OCI-LY7 (cell line): ENCODE data around the gene ARHGEF18. TPM values are rescaled to one million over a fixed set of nuclear protein-coding genes. Genes with fewer than 3 reads are reported as not detected.

Source experiments
- BruUV-seq: library from RNA; stranded (reverse); fragments of 400-500 nt; replicated peaks from 2 replicates; lab custom pipeline; 2021; lab: Mats Ljungman, UMichigan
- CTCF ChIA-PET: fragments of 300-600 bp; sonication (Branson Sonifier 250); formaldehyde crosslinking; loops from one replicate; lab custom pipeline; 2022; ENCODE audit warnings: antibody characterized with exemption; ENCODE audit not compliant: unreplicated experiment; lab: Charles Lee
- POLR2A ChIA-PET: fragments of 300-600 bp; sonication (Branson Sonifier 250); formaldehyde crosslinking; loops from one replicate; lab custom pipeline; 2022; ENCODE audit warnings: antibody characterized with exemption; lab: Charles Lee
- DNase-seq: peaks from one replicate; pipeline ENCODE4 v3.0.0-alpha.2; 2015; ENCODE audit warnings: low spot score
- H2AFZ ChIP-seq: fragments of 200-600 bp; sonication (generic), shearing (Covaris generic); 2 replicates; pipeline ENCODE4 v1.6.1; 2014; ENCODE audit warnings: mild to moderate bottlenecking, antibody characterized with exemption, low read length, moderate library complexity
- H3K27ac ChIP-seq: fragments of 200-600 bp; sonication (generic); 2 replicates; pipeline ENCODE4 v1.5.1; 2014; ENCODE audit warnings: mixed run types, low read depth, mild to moderate bottlenecking, moderate library complexity, low read length, inconsistent platforms; ENCODE audit not compliant: poor library complexity, severe bottlenecking
- H3K36me3 ChIP-seq: fragments of 200-600 bp; sonication (generic); 2 replicates; pipeline ENCODE4 v1.6.1; 2014; ENCODE audit warnings: mild to moderate bottlenecking, antibody characterized with exemption, low read length, moderate library complexity, mixed read lengths; ENCODE audit not compliant: insufficient read depth
- H3K4me1 ChIP-seq: fragments of 200-600 bp; sonication (generic); 2 replicates; pipeline ENCODE4 v1.5.1; 2014; ENCODE audit warnings: mild to moderate bottlenecking, low read length; ENCODE audit not compliant: insufficient read depth, poor library complexity, severe bottlenecking
- H3K4me2 ChIP-seq: fragments of 200-600 bp; sonication (generic); 2 replicates; pipeline ENCODE4 v1.6.1; 2014; ENCODE audit warnings: mild to moderate bottlenecking, low read length
- H3K4me3 ChIP-seq: fragments of 200-600 bp; sonication (generic); 2 replicates; pipeline ENCODE4 v1.5.1; 2014; ENCODE audit warnings: mild to moderate bottlenecking, low read depth, low read length; ENCODE audit not compliant: poor library complexity, severe bottlenecking
- H3K79me2 ChIP-seq: fragments of 200-600 bp; sonication (generic); 2 replicates; pipeline ENCODE4 v1.6.1; 2016; ENCODE audit warnings: low read depth, mild to moderate bottlenecking, low read length, moderate library complexity, mixed read lengths; ENCODE audit not compliant: insufficient read depth
- H3K9me2 ChIP-seq: fragments of 200-600 bp; sonication (generic); 2 replicates; pipeline ENCODE4 v1.6.1; 2016; ENCODE audit warnings: mild to moderate bottlenecking, low read length, mixed read lengths; ENCODE audit not compliant: insufficient read depth
- H3K9me3 ChIP-seq: fragments of 200-600 bp; sonication (generic); 2 replicates; pipeline ENCODE4 v1.6.1; 2014; ENCODE audit warnings: mild to moderate bottlenecking, mixed run types, low read length, mixed read lengths
- H4K20me1 ChIP-seq: fragments of 200-600 bp; sonication (generic); 2 replicates; pipeline ENCODE4 v1.6.1; 2014; ENCODE audit warnings: mild to moderate bottlenecking, antibody characterized with exemption, low read length, moderate library complexity, mixed read lengths; ENCODE audit not compliant: insufficient read depth
- CTCF ChIP-seq: fragments of 200-600 bp; sonication (generic); conservative IDR thresholded peaks from 2 replicates; pipeline ENCODE4 v1.5.1; 2014; ENCODE audit warnings: mild to moderate bottlenecking, antibody characterized with exemption, low read length, moderate library complexity, mixed read lengths
- EZH2phosphoT487 ChIP-seq: fragments of 200-600 bp; sonication (generic); IDR thresholded peaks from 2 replicates; pipeline ENCODE4 v1.6.1; 2018; ENCODE audit warnings: low read depth, borderline replicate concordance, mild to moderate bottlenecking, mixed run types, antibody characterized with exemption, low read length, moderate library complexity, mixed read lengths
- intact Hi-C: fragments of 100-400 bp; cut with micrococcal nuclease; formaldehyde crosslinking; loops from one replicate; pipeline ENCODE4 v1.10.0; 2022; ENCODE audit not compliant: unreplicated experiment
- total RNA-seq, 2 experiments: library from RNA; depleted of rRNA in 1 of 2; stranded (reverse); fragments of >200 nt in 1 of 2; shearing (Covaris generic) in 1 of 2; gene quantifications; 2 replicates each; pipeline ENCODE4 v1.2.3, GENCODE V29; 2014 to 2022

The ARHGEF18 gene
- total RNA-seq, 2 experiments from 2014 or later: 48.1 to 55.2 TPM

- Histone ChIP-seq H3K4me3 (peak overlapping the region; percentile 85), H3K79me2 (peaks cover 46% of the 10 kb centered on the region), H3K4me2 (peak overlapping the region; percentile 76), H3K36me3 (peaks cover 76% of the 10 kb centered on the region), H4K20me1 (0 out of 2 replicates have a peak, but pooled peaks cover 5% of the 10 kb centered on the region), H3K9me3 (no peaks in the 10 kb centered on the region), H2AFZ (no peak overlapping the region), H3K27ac (no peak overlapping the region), H3K9me2 (no peaks in the 10 kb centered on the region), H3K4me1 (peaks cover 16% of the 10 kb centered on the region)
- POLR2A ChIA-PET: interaction anchor here (0.7 to 0.8 kb wide), 2 partner anchors 10 to 824 kb away, joined by 3 read pairs; no protein-coding TSS in a partner anchor
- BruUV-seq: no TSS peak
- intact Hi-C loops: no loop called here
- peak; percentile 83 for DNase-seq
- TF ChIP-seq CTCF: 0 out of 2 replicates have a peak, but pooled peaks have one; percentile 21
- TF ChIP-seq EZH2phosphoT487: no peak
- CTCF ChIA-PET: no interaction called here
Observed at GRCh38 chr19:7394731-7395359, 46.1 kb downstream of the ARHGEF18 start.

GRCh38 chr19:7395360-7396066 is 46.8 kb downstream of the ARHGEF18 start:
- CTCF ChIA-PET: no interaction called here
- H3K27ac ChIP-seq: no peak overlapping the region
- no TSS peak for BruUV-seq
- H3K4me3 ChIP-seq: peak overlapping the region; percentile 85
- peaks cover 76% of the 10 kb centered on the region for H3K36me3 ChIP-seq
- peak overlapping the region; percentile 76 for H3K4me2 ChIP-seq
- peaks cover 53% of the 10 kb centered on the region for H3K79me2 ChIP-seq
- 0 out of 2 replicates have a peak, but pooled peaks cover 5% of the 10 kb centered on the region for H4K20me1 ChIP-seq
- no peak overlapping the region for H2AFZ ChIP-seq
- intact Hi-C loops: no loop called here
- peaks cover 16% of the 10 kb centered on the region for H3K4me1 ChIP-seq
- POLR2A ChIA-PET: interaction anchor here (0.8 kb wide), 1 partner anchor 825 kb away, joined by 3 read pairs; no protein-coding TSS in a partner anchor
- no peaks in the 10 kb centered on the region for H3K9me2 ChIP-seq
- no peak for DNase-seq
- no peaks in the 10 kb centered on the region for H3K9me3 ChIP-seq
- no peak for TF ChIP-seq CTCF
- TF ChIP-seq EZH2phosphoT487: no peak
